Thoracic aorta (tissue), 2 donors: ENCODE results near the gene SH3PXD2A. TPM values are rescaled to one million over a fixed set of nuclear protein-coding genes. Genes with fewer than 3 reads are reported as not detected.
"Not testable (repeated sequence)": the region's sequence is repeated elsewhere in the genome, so short reads cannot be mapped to it uniquely, and the experiment has no call there.

Experiments
- ATAC-seq: fragments of 150-250 bp; one replicate; pipeline ENCODE4 v1.8.0; 2017; ENCODE audit warnings: low read depth; ENCODE audit not compliant: insufficient number of reproducible peaks, low FRiP score
- DNase-seq: peaks from one replicate; pipeline ENCODE4 v3.0.0-alpha.2; 2020; ENCODE audit warnings: low spot score
- H3K27ac ChIP-seq, 2 donors: fragments of 200-600 bp; sonication (generic); 1 replicate in 1 of 2; 2 replicates in 1 of 2; pipeline ENCODE4 v1.5.1; 2016; ENCODE audit warnings: mild to moderate bottlenecking in 2 of 2, moderate library complexity in 2 of 2
- H3K27me3 ChIP-seq: fragments of 200-600 bp; sonication (generic); replicated peaks from 2 replicates; pipeline ENCODE4 v1.6.0; 2016; ENCODE audit warnings: mild to moderate bottlenecking; ENCODE audit not compliant: insufficient read depth
- H3K36me3 ChIP-seq: fragments of 200-600 bp; sonication (generic); one replicate; pipeline ENCODE4 v1.5.1; 2016
- H3K4me1 ChIP-seq, 2 donors: fragments of 200-600 bp; sonication (generic); 1 replicate in 1 of 2; 2 replicates in 1 of 2; pipeline versions ENCODE4 v1.5.1 to v1.6.0; 2016; ENCODE audit warnings: low read depth in 2 of 2, mild to moderate bottlenecking in 1 of 2; ENCODE audit not compliant: control insufficient read depth in 1 of 2
- H3K4me3 ChIP-seq: fragments of 200-600 bp; sonication (generic); 2 replicates; pipeline ENCODE4 v1.5.1; 2016; ENCODE audit warnings: mild to moderate bottlenecking
- H3K9me3 ChIP-seq: fragments of 200-600 bp; sonication (generic); 2 replicates; pipeline ENCODE4 v1.5.1; 2016
- CTCF ChIP-seq: fragments of 200-600 bp; sonication (generic); IDR thresholded peaks from one replicate; pipeline ENCODE4 v1.5.1; 2019; ENCODE audit warnings: antibody characterized with exemption
- total RNA-seq, 2 donors: library from RNA; depleted of rRNA; stranded (reverse); fragments of >200 nt; gene quantifications; one replicate each; pipeline versions ENCODE4 v1.1.0 to v1.2.3, GENCODE V29; 2016

Gene SH3PXD2A
- total RNA-seq, 2 donors from 2014 or later, result 28.3 to 51.5 TPM

GRCh38 chr10:103814626-103815370 lies 40.6 kb downstream of the SH3PXD2A start:
- ATAC-seq, result no peak
- Histone ChIP-seq H3K27ac (peak overlapping the region; percentile 68 to 77), H3K4me3 (no peak overlapping the region), H3K27me3 (no peaks in the 10 kb centered on the region), H3K9me3 (no peaks in the 10 kb centered on the region), H3K4me1 (peaks cover 4 to 47% of the 10 kb centered on the region in 2 donors), H3K36me3 (no peaks in the 10 kb centered on the region)
- no peak for TF ChIP-seq CTCF
- DNase-seq, result no peak

- peak overlapping the region; percentile 32 for H3K4me3 ChIP-seq
- no peak for TF ChIP-seq CTCF
- peak overlapping the region; percentile 68 to 77 for H3K27ac ChIP-seq
- H3K36me3 ChIP-seq, result no peaks in the 10 kb centered on the region
- H3K27me3 ChIP-seq, result no peaks in the 10 kb centered on the region
- peak; percentile 19 for ATAC-seq
- DNase-seq, result no peak
- no peaks in the 10 kb centered on the region for H3K9me3 ChIP-seq
- H3K4me1 ChIP-seq, result peaks cover 3 to 41% of the 10 kb centered on the region in 2 donors
Measured at GRCh38 chr10:103814105-103814504, 41.3 kb downstream of the SH3PXD2A start.

- H3K27me3 ChIP-seq, H3K36me3 ChIP-seq, H3K9me3 ChIP-seq, H3K4me3 ChIP-seq, DNase-seq, H3K27ac ChIP-seq, ATAC-seq: not testable (repeated sequence)
- H3K4me1 ChIP-seq, result peaks cover 3 to 39% of the 10 kb centered on the region in 2 donors
Measured at GRCh38 chr10:103813312-103813711, 42.1 kb downstream of the SH3PXD2A start.

- ATAC-seq, result no peak
- no peaks in the 10 kb centered on the region for H3K27me3 ChIP-seq
- no peak overlapping the region for H3K4me3 ChIP-seq
- TF ChIP-seq CTCF, result no peak
- no peaks in the 10 kb centered on the region for H3K36me3 ChIP-seq
- H3K9me3 ChIP-seq, result no peaks in the 10 kb centered on the region
- no peak for DNase-seq
- peaks cover 3 to 36% of the 10 kb centered on the region in 2 donors for H3K4me1 ChIP-seq
- no peak overlapping the region for H3K27ac ChIP-seq
Measured at GRCh38 chr10:103812432-103812831, 42.9 kb downstream of the SH3PXD2A start.

GRCh38 chr10:103812004-103812403 lies 43.4 kb downstream of the SH3PXD2A start:
- no peak for TF ChIP-seq CTCF
- no peak for ATAC-seq
- no peak for DNase-seq

More at GRCh38 chr10:103812004-103812403, 43.4 kb downstream of the SH3PXD2A start:
- Histone ChIP-seq H3K4me3 (no peak overlapping the region), H3K4me1 (peaks cover 3 to 36% of the 10 kb centered on the region in 2 donors), H3K27me3 (no peaks in the 10 kb centered on the region), H3K36me3 (no peaks in the 10 kb centered on the region), H3K27ac (no peak overlapping the region), H3K9me3 (no peaks in the 10 kb centered on the region)
